ENCODE data around the gene VASH2.

DNA sequence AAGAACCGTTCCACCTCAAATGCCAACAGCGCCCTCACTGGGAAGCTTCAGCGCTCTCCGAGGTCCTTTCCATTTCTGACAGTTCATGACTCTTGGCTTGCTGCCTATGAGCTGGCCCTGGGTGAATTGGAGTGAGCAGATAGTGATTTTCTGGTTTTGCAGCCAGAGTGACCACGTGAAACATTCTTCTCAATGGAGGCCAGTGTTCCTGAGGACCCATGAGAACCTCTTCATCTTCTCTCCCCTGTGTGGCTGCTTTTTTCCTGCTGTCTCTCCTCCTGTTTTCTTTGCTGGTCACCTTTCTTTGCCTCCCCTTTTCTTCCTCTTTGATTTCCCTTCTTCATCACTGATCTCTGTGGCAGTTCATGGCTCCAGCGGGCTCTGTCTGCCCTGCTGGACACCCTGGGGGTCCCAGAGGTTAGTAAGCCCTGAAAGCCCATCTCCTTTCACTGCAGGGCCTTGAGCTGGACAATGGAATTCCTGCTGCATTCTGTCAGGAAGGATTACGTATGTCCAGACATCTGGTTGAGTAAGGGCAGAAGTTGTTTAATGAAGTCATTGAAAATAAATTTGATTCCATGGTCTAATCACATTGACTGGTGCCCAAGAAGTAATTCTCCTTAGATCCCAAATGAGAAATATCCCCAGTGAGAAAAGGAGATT, 29.9 kb downstream of the VASH2 start:
- TF ChIP-seq POLR2AphosphoS5 (IDR thresholded peaks at IDR 0.05; ENCODE audit: insufficient read depth in 1 of 2, low read depth in 1 of 2), result no peak
- TF ChIP-seq, protein P1, sequence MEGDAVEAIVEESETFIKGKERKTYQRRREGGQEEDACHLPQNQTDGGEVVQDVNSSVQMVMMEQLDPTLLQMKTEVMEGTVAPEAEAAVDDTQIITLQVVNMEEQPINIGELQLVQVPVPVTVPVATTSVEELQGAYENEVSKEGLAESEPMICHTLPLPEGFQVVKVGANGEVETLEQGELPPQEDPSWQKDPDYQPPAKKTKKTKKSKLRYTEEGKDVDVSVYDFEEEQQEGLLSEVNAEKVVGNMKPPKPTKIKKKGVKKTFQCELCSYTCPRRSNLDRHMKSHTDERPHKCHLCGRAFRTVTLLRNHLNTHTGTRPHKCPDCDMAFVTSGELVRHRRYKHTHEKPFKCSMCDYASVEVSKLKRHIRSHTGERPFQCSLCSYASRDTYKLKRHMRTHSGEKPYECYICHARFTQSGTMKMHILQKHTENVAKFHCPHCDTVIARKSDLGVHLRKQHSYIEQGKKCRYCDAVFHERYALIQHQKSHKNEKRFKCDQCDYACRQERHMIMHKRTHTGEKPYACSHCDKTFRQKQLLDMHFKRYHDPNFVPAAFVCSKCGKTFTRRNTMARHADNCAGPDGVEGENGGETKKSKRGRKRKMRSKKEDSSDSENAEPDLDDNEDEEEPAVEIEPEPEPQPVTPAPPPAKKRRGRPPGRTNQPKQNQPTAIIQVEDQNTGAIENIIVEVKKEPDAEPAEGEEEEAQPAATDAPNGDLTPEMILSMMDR (IDR thresholded peaks at IDR 0.05), result no peak
- TF ChIP-seq POLR2A (IDR thresholded peaks at IDR 0.05), result no peak

Data from vagina (tissue), 2 donors.